GM19238 (cell line): Measurements from ENCODE around the gene TEDC1.

Experiments
- DNase-seq: peaks from one replicate; pipeline ENCODE4 v3.0.0; 2011; ENCODE audit warnings: low spot score; ENCODE audit not compliant: insufficient read length

TEDC1 gene

GRCh38 chr14:105458010-105458409 is 33.0 kb upstream of the TEDC1 start:
- no peak for DNase-seq

GRCh38 chr14:105458571-105458970 is 32.5 kb upstream of the TEDC1 start:
- no peak for DNase-seq

GRCh38 chr14:105460116-105460515 is 30.9 kb upstream of the TEDC1 start:
- no peak for DNase-seq

GRCh38 chr14:105460616-105461015 is 30.4 kb upstream of the TEDC1 start:
- DNase-seq = no peak

- no peak for DNase-seq
These were observed 29.1 kb upstream of the TEDC1 start for GRCh38 chr14:105461903-105462302.

GRCh38 chr14:105464501-105464900 is 26.5 kb upstream of the TEDC1 start:
- DNase-seq = no peak

GRCh38 chr14:105465209-105466031 is 25.6 kb upstream of the TEDC1 start:
- no peak for DNase-seq

- no peak for DNase-seq
These were observed 24.4 kb upstream of the TEDC1 start for GRCh38 chr14:105466531-105467248.

- no peak for DNase-seq
These were observed 23.7 kb upstream of the TEDC1 start for GRCh38 chr14:105467249-105467941.

- DNase-seq = no peak
These were observed 23.0 kb upstream of the TEDC1 start for GRCh38 chr14:105467942-105468471.

GRCh38 chr14:105468621-105469241 is 22.3 kb upstream of the TEDC1 start:
- no peak for DNase-seq

- no peak for DNase-seq
These were observed 21.3 kb upstream of the TEDC1 start for GRCh38 chr14:105469456-105470349.

GRCh38 chr14:105470350-105471296 is 20.4 kb upstream of the TEDC1 start:
- no peak for DNase-seq

- no peak for DNase-seq
These were observed 19.7 kb upstream of the TEDC1 start for GRCh38 chr14:105471297-105471821.

GRCh38 chr14:105471823-105472485 is 19.1 kb upstream of the TEDC1 start:
- no peak for DNase-seq

GRCh38 chr14:105472486-105472991 is 18.5 kb upstream of the TEDC1 start:
- no peak for DNase-seq

- no peak for DNase-seq
These were observed 17.9 kb upstream of the TEDC1 start for GRCh38 chr14:105473033-105473676.
